HepG2 (cell line): Measurements from ENCODE around the gene TRAF4. TPM values are rescaled to one million over a fixed set of nuclear protein-coding genes. Genes with fewer than 3 reads are reported as not detected.

Experiments
- ATAC-seq: fragments of 200-7000 bp; cut with Tn5 transposase; 3 replicates; pipeline ENCODE4 v1.9.1; 2020; ENCODE audit warnings: mild to moderate bottlenecking, moderate library complexity
- BruUV-seq: library from RNA; stranded (reverse); fragments of 400-500 nt; replicated peaks from 2 replicates; lab custom pipeline; 2021; lab: Mats Ljungman, UMichigan
- CTCF ChIA-PET: fragments of 300-600 bp; formaldehyde crosslinking; extraction: SDS; loops from one replicate; lab custom pipeline; 2021; ENCODE audit warnings: low total read pairs, inconsistent platforms, low intra/inter-chr PET ratio; lab: Yijun Ruan, JAX
- POLR2A ChIA-PET: fragments of 350-600 bp; sonication (Branson Sonifier 250); formaldehyde crosslinking; loops from one replicate; lab custom pipeline; 2020; ENCODE audit warnings: antibody characterized with exemption, inconsistent platforms; lab: Yijun Ruan, JAX
- DNase-seq: peaks from one replicate; pipeline ENCODE4 v3.0.0-alpha.2; 2015; ENCODE audit warnings: low spot score
- FAIRE-seq: peaks from 3 replicates; lab custom pipeline; 2011; peaks lifted over from hg19 to GRCh38; lab: Jason Lieb, UNC
- H2AFZ ChIP-seq: one replicate; pipeline ENCODE4 v1.6.1; 2011; ENCODE audit warnings: low read length, inconsistent platforms
- H3K27ac ChIP-seq: fragments of 300-600 bp; 3 replicates; pipeline ENCODE4 v1.8.0; 2011; ENCODE audit warnings: mixed run types, mild to moderate bottlenecking, mixed read lengths, low read length, inconsistent platforms; ENCODE audit not compliant: insufficient read depth; ENCODE audit errors: extremely low read length
- H3K27me3 ChIP-seq, 2 experiments: fragments of 200-600 bp in 1 of 2; 2 replicates in 1 of 2; 3 replicates in 1 of 2; pipeline versions ENCODE4 v1.6.0 to v1.8.0; 2011; ENCODE audit warnings: low read length in 2 of 2, mild to moderate bottlenecking in 2 of 2, moderate library complexity in 2 of 2, inconsistent platforms in 1 of 2; ENCODE audit not compliant: insufficient read depth in 2 of 2, control insufficient read depth in 1 of 2
- H3K36me3 ChIP-seq, 2 experiments: fragments of 200-600 bp in 1 of 2; replicated peaks in 1 of 2; 2 replicates in 1 of 2; 3 replicates in 1 of 2; pipeline versions ENCODE4 v1.5.1 to v1.8.0; 2011; ENCODE audit warnings: low read length in 2 of 2, inconsistent platforms in 1 of 2; ENCODE audit not compliant: insufficient read depth in 2 of 2, control insufficient read depth in 1 of 2
- H3K4me1 ChIP-seq: 2 replicates; pipeline ENCODE4 v1.5.1; 2012; ENCODE audit warnings: low read length, inconsistent platforms; ENCODE audit not compliant: insufficient read depth
- H3K4me2 ChIP-seq: 2 replicates; pipeline ENCODE4 v1.6.0; 2011; ENCODE audit warnings: low read depth, low read length, inconsistent platforms
- H3K4me3 ChIP-seq, 3 experiments: fragments of 200-600 bp in 1 of 3; sonication (generic), shearing (Covaris generic) in 1 of 3; replicated peaks in 1 of 3; 2 replicates each; pipeline ENCODE4 v1.5.1; 2011 to 2016; ENCODE audit warnings: low read length in 3 of 3, inconsistent platforms in 2 of 3, low read depth in 2 of 3, mild to moderate bottlenecking in 2 of 3, control low read depth in 1 of 3, mixed read lengths in 1 of 3; ENCODE audit not compliant: insufficient read depth in 1 of 3
- H3K79me2 ChIP-seq: one replicate; pipeline ENCODE4 v1.6.1; 2011; ENCODE audit warnings: low read length, inconsistent platforms; ENCODE audit not compliant: insufficient read depth
- H3K9ac ChIP-seq: 2 replicates; pipeline ENCODE4 v1.6.0; 2011; ENCODE audit warnings: mild to moderate bottlenecking, low read depth, low read length, inconsistent platforms; ENCODE audit not compliant: insufficient read depth
- H3K9me3 ChIP-seq: 2 replicates; pipeline ENCODE4 v1.5.1; 2012; ENCODE audit warnings: mild to moderate bottlenecking, low read length
- H4K20me1 ChIP-seq: 2 replicates; pipeline ENCODE4 v1.6.0; 2011; ENCODE audit warnings: inconsistent platforms, mild to moderate bottlenecking, low read length, moderate library complexity; ENCODE audit not compliant: insufficient read depth
- HDAC1 ChIP-seq: sonication (generic); formaldehyde crosslinking; IDR thresholded peaks from 2 replicates; pipeline ENCODE4 v1.5.1; 2020; ENCODE audit warnings: mild to moderate bottlenecking, missing genetic modification reagents
- NFYB ChIP-seq: sonication (generic); formaldehyde crosslinking; IDR thresholded peaks from 2 replicates; pipeline ENCODE4 v1.4.0; 2020; ENCODE audit warnings: missing genetic modification reagents
- PAF1 ChIP-seq: IDR thresholded peaks from 2 replicates; pipeline ENCODE4 v1.6.1; 2016; ENCODE audit warnings: missing genetic modification reagents, missing compliant biosample characterization
- PPARG ChIP-seq: conservative IDR thresholded peaks from 2 replicates; pipeline ENCODE4 v1.6.1; 2016; ENCODE audit warnings: missing biosample characterization, missing genetic modification reagents
- RBM39 ChIP-seq: fragments of 200-400 bp; formaldehyde crosslinking; IDR thresholded peaks from one replicate; pipeline ENCODE4 v1.6.1; 2018; ENCODE audit warnings: antibody characterized with exemption, mild to moderate bottlenecking, low read depth, low read length; ENCODE audit not compliant: poor library complexity, severe bottlenecking
- SAP130 ChIP-seq: IDR thresholded peaks from 2 replicates; pipeline ENCODE4 v1.6.1; 2016; ENCODE audit warnings: low read depth
- SMARCC2 ChIP-seq: fragments of 450-650 bp; IDR thresholded peaks from 2 replicates; pipeline ENCODE4 v1.6.1; 2017; ENCODE audit warnings: antibody characterized with exemption, mild to moderate bottlenecking
- SPEN ChIP-seq: sonication (generic); formaldehyde crosslinking; IDR thresholded peaks from 2 replicates; pipeline ENCODE4 v1.5.1; 2020; ENCODE audit warnings: low read depth, mild to moderate bottlenecking, missing genetic modification reagents
- TBL1XR1 ChIP-seq: fragments of 150-350 bp; IDR thresholded peaks from 2 replicates; pipeline ENCODE4 v1.6.1; 2014; ENCODE audit warnings: borderline replicate concordance, low read length; ENCODE audit not compliant: partially characterized antibody
- ZFYVE20 ChIP-seq: sonication (generic); formaldehyde crosslinking; IDR thresholded peaks from 2 replicates; pipeline ENCODE4 v1.8.0; 2023; ENCODE audit warnings: low read depth, mild to moderate bottlenecking, moderate library complexity, missing genetic modification reagents, borderline replicate concordance
- ZNF337 ChIP-seq: sonication (generic); formaldehyde crosslinking; IDR thresholded peaks from 2 replicates; pipeline ENCODE4 v1.5.1; 2020; ENCODE audit warnings: missing genetic modification reagents, low read depth, mild to moderate bottlenecking, borderline replicate concordance
- WGBS: methylation state at CpG from one replicate; pipeline ENCODE4 v1.1.6; 2017; ENCODE audit warnings: low lambda C conversion rate; 5-methylcytosine and 5-hydroxymethylcytosine counted together
- in situ Hi-C: cut with HindIII; loops from 2 replicates; pipeline ENCODE4 v1.10.0; 2017; ENCODE audit warnings: low pct_unique_long_range_greater_than_20kb; ENCODE audit not compliant: extremely low pct_ligation_motif_present
- intact Hi-C: fragments of 100-400 bp; cut with micrococcal nuclease; formaldehyde crosslinking; loops from one replicate; pipeline ENCODE4 v1.10.0; 2022; ENCODE audit not compliant: unreplicated experiment
- polyA plus RNA-seq, 8 experiments: library from polyadenylated mRNA; depleted of rRNA in 3 of 8; stranded (reverse) in 7 of 8; unstranded in 1 of 8; fragments of >200 nt; fragmentation: Illumina TruSeq in 4 of 8; extraction: Trizol in 4 of 8; gene quantifications; 2 replicates each; pipeline versions ENCODE4 v1.2.1 to v1.2.3, GENCODE V29; 2011 to 2016; ENCODE audit warnings: low read depth in 4 of 8, missing spikeins in 1 of 8, mixed read lengths in 1 of 8; ENCODE audit not compliant: insufficient read depth in 1 of 8
- total RNA-seq, 5 experiments: library from RNA; depleted of rRNA; stranded (reverse); fragments of >200 nt; fragmentation: Illumina TruSeq; extraction: Trizol; gene quantifications; 2 replicates each; pipeline ENCODE4 v1.2.3, GENCODE V29; 2016; ENCODE audit warnings: low read depth in 1 of 5
- TF ChIP-seq, protein P1 (sequence below): sonication (generic); formaldehyde crosslinking; IDR thresholded peaks from 2 replicates; pipeline ENCODE4 v1.4.0; 2020; ENCODE audit warnings: missing genetic modification reagents
- TF ChIP-seq, protein P2 (sequence below): sonication (generic); formaldehyde crosslinking; conservative IDR thresholded peaks from 2 replicates; pipeline ENCODE4 v1.8.0; 2022; ENCODE audit warnings: low read depth, missing genetic modification reagents
- TF ChIP-seq, protein P3 (sequence below): sonication (generic); formaldehyde crosslinking; IDR thresholded peaks from 2 replicates; pipeline ENCODE4 v1.5.1; 2020; ENCODE audit warnings: mild to moderate bottlenecking, missing genetic modification reagents
- TF ChIP-seq, protein P4 (sequence below): sonication (generic); formaldehyde crosslinking; IDR thresholded peaks from 2 replicates; pipeline ENCODE4 v1.8.1; 2022; ENCODE audit warnings: low read depth, mild to moderate bottlenecking, missing genetic modification reagents

TRAF4 gene
- total and polyA plus RNA-seq, 2 of the 13 experiments (the other 11 are each of a cell fraction or from before 2014, with no cell fraction given), result 86.0 to 89.9 TPM

DNA sequence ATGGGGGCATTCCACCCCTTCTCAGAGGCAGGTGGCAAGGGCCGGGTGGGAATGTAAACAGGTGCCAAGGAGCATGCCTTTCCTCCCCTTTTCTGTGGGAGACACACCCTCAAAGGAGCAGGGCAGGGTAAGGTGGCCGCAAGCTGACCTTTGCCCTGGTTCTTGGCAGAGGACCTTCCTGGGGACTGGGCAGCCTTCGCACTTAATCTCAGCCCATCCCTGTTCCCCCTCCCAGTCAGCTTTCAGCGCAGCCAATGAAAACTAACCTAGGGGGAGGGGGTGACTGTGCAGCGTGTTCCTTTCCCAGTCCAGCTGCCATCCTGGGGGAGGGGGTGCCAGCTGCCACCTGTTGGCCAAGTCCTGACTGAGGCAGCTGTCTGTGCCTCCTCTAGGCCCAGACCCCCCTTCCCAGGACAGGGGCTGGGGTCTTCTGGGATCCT lies 2.8 kb downstream of the TRAF4 start:
- DNase-seq (no peak), ATAC-seq (no peak), FAIRE-seq (no peak)
- in situ Hi-C loops, result loop anchor here (25.0 kb wide), 1 partner anchor 366 kb away; no protein-coding TSS in a partner anchor
- H3K79me2 ChIP-seq, result peaks cover 33% of the 10 kb centered on the region
- WGBS, result 50% methylated on average over 1 of the region's 5 CpGs
- no peak overlapping the region for H2AFZ ChIP-seq
- no peaks in the 10 kb centered on the region for H3K9me3 ChIP-seq
- POLR2A ChIA-PET, result interaction anchor here (2.3 to 12.3 kb wide), 3 partner anchors 19 to 162 kb away, joined by 7 to 590 read pairs (median 92); partner anchors contain the start of genes NEK8, RPL23A and TLCD1
- peak overlapping the region; percentile 95 for H3K27ac ChIP-seq
- BruUV-seq, result no TSS peak
- H3K27me3 ChIP-seq, result no peaks in the 10 kb centered on the region; a peak in 1 of 5 replicates
- peaks cover 52% of the 10 kb centered on the region for H4K20me1 ChIP-seq
- CTCF ChIA-PET, result interaction anchor here (1.3 to 1.4 kb wide), 2 partner anchors 20 to 100 kb away, joined by 4 read pairs; no protein-coding TSS in a partner anchor
- intact Hi-C loops, result no loop called here
- H3K4me3 ChIP-seq, result peak overlapping the region in 1 of 3 experiments; percentile 93; a peak in 1 of 6 replicates
- peak overlapping the region; percentile 98 for H3K4me2 ChIP-seq
- H3K4me1 ChIP-seq, result peaks cover 65% of the 10 kb centered on the region
- peaks cover 35 to 43% of the 10 kb centered on the region in 2 experiments for H3K36me3 ChIP-seq
- H3K9ac ChIP-seq, result peak overlapping the region; percentile 98; the same call in 1 of the 2 replicates
- TF ChIP-seq SMARCC2, result no peak
- TF ChIP-seq, protein P1, sequence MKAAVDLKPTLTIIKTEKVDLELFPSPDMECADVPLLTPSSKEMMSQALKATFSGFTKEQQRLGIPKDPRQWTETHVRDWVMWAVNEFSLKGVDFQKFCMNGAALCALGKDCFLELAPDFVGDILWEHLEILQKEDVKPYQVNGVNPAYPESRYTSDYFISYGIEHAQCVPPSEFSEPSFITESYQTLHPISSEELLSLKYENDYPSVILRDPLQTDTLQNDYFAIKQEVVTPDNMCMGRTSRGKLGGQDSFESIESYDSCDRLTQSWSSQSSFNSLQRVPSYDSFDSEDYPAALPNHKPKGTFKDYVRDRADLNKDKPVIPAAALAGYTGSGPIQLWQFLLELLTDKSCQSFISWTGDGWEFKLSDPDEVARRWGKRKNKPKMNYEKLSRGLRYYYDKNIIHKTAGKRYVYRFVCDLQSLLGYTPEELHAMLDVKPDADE (CRISPR knock-in tag), result no peak
- TF ChIP-seq SAP130 (CRISPR knock-in tag), result no peak
- no peak for TF ChIP-seq ZNF337 (CRISPR knock-in tag)
- no peak for TF ChIP-seq HDAC1 (CRISPR knock-in tag)
- TF ChIP-seq PPARG (CRISPR knock-in tag), result 0 out of 2 replicates have a peak, but pooled peaks have one; percentile 24
- no peak for TF ChIP-seq SPEN (CRISPR knock-in tag)
- TF ChIP-seq NFYB (CRISPR knock-in tag), result no peak; the same call in 1 of the 2 replicates
- TF ChIP-seq ZFYVE20, result no peak
- TF ChIP-seq PAF1 (CRISPR knock-in tag), result no peak
- TF ChIP-seq, protein P2, sequence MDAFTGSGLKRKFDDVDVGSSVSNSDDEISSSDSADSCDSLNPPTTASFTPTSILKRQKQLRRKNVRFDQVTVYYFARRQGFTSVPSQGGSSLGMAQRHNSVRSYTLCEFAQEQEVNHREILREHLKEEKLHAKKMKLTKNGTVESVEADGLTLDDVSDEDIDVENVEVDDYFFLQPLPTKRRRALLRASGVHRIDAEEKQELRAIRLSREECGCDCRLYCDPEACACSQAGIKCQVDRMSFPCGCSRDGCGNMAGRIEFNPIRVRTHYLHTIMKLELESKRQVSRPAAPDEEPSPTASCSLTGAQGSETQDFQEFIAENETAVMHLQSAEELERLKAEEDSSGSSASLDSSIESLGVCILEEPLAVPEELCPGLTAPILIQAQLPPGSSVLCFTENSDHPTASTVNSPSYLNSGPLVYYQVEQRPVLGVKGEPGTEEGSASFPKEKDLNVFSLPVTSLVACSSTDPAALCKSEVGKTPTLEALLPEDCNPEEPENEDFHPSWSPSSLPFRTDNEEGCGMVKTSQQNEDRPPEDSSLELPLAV (CRISPR knock-in tag), result no peak
- TF ChIP-seq, protein P3, sequence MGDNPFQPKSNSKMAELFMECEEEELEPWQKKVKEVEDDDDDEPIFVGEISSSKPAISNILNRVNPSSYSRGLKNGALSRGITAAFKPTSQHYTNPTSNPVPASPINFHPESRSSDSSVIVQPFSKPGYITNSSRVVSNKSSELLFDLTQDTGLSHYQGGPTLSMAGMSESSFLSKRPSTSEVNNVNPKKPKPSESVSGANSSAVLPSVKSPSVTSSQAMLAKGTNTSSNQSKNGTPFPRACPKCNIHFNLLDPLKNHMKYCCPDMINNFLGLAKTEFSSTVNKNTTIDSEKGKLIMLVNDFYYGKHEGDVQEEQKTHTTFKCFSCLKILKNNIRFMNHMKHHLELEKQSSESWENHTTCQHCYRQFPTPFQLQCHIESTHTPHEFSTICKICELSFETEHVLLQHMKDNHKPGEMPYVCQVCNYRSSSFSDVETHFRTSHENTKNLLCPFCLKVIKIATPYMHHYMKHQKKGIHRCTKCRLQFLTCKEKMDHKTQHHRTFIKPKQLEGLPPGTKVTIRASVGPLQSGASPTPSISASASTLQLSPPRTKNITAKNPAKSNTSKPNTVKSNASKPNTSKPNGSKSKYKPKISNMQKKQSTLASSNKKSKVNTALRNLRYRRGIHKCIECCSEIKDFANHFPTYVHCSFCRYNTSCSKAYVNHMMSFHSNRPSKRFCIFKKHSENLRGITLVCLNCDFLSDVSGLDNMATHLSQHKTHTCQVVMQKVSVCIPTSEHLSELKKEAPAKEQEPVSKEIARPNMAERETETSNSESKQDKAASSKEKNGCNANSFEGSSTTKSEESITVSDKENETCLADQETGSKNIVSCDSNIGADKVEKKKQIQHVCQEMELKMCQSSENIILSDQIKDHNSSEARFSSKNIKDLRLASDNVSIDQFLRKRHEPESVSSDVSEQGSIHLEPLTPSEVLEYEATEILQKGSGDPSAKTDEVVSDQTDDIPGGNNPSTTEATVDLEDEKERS, result no peak
- no peak for TF ChIP-seq RBM39
- no peak for TF ChIP-seq TBL1XR1
- TF ChIP-seq, protein P4, sequence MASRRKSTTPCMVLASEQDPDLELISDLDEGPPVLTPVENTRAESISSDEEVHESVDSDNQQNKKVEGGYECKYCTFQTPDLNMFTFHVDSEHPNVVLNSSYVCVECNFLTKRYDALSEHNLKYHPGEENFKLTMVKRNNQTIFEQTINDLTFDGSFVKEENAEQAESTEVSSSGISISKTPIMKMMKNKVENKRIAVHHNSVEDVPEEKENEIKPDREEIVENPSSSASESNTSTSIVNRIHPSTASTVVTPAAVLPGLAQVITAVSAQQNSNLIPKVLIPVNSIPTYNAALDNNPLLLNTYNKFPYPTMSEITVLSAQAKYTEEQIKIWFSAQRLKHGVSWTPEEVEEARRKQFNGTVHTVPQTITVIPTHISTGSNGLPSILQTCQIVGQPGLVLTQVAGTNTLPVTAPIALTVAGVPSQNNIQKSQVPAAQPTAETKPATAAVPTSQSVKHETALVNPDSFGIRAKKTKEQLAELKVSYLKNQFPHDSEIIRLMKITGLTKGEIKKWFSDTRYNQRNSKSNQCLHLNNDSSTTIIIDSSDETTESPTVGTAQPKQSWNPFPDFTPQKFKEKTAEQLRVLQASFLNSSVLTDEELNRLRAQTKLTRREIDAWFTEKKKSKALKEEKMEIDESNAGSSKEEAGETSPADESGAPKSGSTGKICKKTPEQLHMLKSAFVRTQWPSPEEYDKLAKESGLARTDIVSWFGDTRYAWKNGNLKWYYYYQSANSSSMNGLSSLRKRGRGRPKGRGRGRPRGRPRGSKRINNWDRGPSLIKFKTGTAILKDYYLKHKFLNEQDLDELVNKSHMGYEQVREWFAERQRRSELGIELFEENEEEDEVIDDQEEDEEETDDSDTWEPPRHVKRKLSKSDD (CRISPR knock-in tag), result 0 out of 2 replicates have a peak, but pooled peaks have one; percentile 25
